ENCODE data around the gene PTPN14.

PTPN14 gene

DNA sequence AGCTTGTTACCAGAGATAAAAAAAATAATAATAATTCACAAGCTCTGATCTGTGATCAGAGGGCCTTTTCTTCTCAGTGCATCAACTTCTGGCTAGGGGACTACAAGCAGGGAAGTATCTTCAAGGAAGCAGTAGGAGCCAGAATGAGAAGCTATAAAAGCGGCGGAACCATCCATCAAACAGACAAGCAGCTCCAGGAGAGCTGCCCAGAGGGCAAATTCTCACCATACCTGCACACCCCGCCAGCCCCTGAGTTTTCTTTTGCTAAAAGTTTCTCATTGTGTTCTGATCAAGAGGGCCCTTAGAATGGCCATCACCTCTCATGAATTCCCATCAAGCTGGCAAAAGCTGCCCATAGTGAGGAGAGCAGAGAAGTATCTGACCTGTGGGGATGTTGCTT is 171.0 kb downstream of the PTPN14 start:
- no peak overlapping the region for H3K4me3 ChIP-seq (ENCODE audit: control insufficient read depth, low read depth, low read length)
- DNase-seq (ENCODE audit: low read depth): no peak
- TF ChIP-seq, protein P1, sequence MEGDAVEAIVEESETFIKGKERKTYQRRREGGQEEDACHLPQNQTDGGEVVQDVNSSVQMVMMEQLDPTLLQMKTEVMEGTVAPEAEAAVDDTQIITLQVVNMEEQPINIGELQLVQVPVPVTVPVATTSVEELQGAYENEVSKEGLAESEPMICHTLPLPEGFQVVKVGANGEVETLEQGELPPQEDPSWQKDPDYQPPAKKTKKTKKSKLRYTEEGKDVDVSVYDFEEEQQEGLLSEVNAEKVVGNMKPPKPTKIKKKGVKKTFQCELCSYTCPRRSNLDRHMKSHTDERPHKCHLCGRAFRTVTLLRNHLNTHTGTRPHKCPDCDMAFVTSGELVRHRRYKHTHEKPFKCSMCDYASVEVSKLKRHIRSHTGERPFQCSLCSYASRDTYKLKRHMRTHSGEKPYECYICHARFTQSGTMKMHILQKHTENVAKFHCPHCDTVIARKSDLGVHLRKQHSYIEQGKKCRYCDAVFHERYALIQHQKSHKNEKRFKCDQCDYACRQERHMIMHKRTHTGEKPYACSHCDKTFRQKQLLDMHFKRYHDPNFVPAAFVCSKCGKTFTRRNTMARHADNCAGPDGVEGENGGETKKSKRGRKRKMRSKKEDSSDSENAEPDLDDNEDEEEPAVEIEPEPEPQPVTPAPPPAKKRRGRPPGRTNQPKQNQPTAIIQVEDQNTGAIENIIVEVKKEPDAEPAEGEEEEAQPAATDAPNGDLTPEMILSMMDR (conservative IDR thresholded peaks at IDR 0.05; ENCODE audit: control insufficient read depth, insufficient read depth, low read depth, low read length): no peak

DNA sequence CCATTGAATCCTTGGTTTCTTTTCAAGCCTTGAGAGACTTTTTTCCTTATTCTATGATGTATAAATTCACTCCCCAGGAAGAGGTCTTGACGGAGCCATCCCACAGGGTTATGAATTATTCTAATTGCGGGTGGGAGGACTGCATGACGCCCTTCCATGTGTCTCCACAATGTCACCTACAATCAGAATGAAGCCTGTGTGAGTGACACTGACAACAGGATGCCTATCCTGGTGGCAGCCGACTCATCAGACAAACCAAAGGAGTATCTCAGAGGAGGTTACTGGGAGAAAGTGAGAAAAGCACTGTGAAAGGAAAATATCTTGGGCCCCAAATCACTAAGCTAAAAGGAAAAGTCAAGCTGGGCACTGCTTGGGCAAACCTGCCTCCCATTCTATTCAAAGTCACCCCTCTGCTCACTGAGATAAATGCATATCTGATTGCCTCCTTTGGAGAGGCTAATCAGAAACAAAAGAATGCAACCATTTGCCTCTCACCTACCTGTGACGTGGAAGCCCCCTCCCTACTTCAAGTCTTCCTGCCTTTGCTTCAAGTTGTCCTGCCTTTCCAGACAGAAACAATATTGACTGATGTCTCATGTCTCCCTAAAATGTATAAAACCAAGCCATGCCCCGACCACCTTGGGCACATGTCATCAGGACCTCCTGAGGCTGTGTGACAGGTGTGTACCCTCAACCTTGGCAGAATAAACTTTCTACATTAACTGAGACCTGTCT is 172.0 kb downstream of the PTPN14 start:
- DNase-seq (ENCODE audit: low read depth): no peak
- no peak overlapping the region for H3K4me3 ChIP-seq (ENCODE audit: control insufficient read depth, low read depth, low read length)
- TF ChIP-seq, protein P1 (conservative IDR thresholded peaks at IDR 0.05; ENCODE audit: control insufficient read depth, insufficient read depth, low read depth, low read length): no peak

DNA sequence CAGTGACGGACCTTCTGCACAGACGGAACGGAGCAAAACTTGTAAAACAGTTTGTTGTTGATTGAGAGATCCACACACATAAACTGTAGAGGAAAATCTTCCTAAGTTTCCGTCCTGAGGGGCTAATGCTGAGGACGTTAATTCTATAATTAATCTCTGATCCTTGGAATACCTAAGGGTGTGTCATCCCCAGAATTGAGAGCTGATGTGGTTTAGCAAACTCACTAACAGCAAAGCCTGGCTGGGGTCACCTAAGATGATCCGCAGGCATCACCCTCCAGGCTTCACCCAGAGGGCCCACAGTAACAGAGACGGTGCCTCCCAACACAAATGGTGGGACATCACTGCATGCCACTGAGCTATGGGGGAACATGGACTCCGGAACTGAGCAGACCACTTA is 172.9 kb downstream of the PTPN14 start:
- no peak for DNase-seq (ENCODE audit: low read depth)
- no peak overlapping the region for H3K4me3 ChIP-seq (ENCODE audit: control insufficient read depth, low read depth, low read length)
- TF ChIP-seq, protein P1 (conservative IDR thresholded peaks at IDR 0.05; ENCODE audit: control insufficient read depth, insufficient read depth, low read depth, low read length): no peak

DNA sequence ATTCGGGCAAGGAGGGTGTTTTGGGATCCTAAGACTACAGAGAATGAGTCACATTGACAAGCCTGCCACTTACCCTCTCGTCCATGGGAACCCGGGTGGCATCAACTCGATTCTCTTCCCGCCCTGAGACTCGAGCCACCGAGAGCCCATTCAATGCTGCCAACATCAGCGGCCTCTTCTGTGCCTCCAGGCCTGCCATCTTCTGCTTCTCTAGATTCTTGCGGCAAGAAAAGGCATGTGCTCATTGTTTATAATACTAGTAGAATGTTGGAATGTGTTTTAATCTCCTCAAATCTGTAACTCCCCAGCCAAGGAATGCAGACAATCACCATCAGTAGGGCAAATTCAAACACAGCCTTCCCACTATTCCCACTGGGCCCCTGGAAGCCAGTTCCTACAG is 173.5 kb downstream of the PTPN14 start:
- TF ChIP-seq, protein P1 (conservative IDR thresholded peaks at IDR 0.05; ENCODE audit: control insufficient read depth, insufficient read depth, low read depth, low read length): no peak
- no peak for DNase-seq (ENCODE audit: low read depth)
- no peak overlapping the region for H3K4me3 ChIP-seq (ENCODE audit: control insufficient read depth, low read depth, low read length)

DNA sequence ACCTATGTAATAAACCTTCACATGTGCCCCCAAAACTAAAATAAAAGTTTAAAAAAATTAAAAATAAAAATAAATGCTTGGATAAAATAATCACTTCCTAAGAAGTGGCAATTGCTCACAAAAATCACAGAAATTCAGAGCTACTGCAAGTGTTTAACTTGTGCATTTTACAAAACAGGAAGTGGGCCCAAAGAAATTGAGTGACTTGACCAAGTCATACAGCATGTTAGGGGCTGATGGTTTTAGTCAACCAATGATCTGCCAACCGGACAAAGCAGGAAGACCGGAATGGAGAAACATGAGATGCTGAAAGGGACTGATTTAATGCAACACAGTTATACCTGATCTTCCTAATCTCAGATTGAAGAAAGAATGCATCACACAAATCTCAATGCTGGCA is 173.9 kb downstream of the PTPN14 start:
- TF ChIP-seq, protein P1 (conservative IDR thresholded peaks at IDR 0.05; ENCODE audit: control insufficient read depth, insufficient read depth, low read depth, low read length): no peak
- no peak overlapping the region for H3K4me3 ChIP-seq (ENCODE audit: control insufficient read depth, low read depth, low read length)
- no peak for DNase-seq (ENCODE audit: low read depth)

DNA sequence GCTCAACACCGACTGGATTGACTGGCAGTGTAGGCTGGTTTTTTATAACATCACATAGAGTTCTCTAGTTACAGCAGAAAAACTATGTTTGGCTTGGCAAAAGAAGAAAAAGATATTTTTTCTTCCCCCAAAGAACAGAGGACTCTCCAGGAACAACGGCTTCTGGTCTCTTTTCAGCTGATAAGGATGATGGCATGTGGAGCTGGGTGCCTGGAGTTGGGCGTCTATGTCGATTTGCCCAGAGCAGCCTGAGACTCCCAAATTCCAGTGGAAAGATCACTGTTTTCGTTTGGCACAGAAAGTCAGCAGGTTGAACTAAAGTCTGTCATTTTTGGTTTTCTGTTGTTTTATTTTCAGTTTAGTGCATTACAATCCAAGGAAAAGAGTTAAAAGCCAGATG is 179.3 kb downstream of the PTPN14 start:
- no peak overlapping the region for H3K4me3 ChIP-seq (ENCODE audit: control insufficient read depth, low read depth, low read length)
- no peak for DNase-seq (ENCODE audit: low read depth)
- TF ChIP-seq, protein P1 (conservative IDR thresholded peaks at IDR 0.05; ENCODE audit: control insufficient read depth, insufficient read depth, low read depth, low read length): no peak
